ENCODE data around the gene CFL1.

Gene CFL1

DNA sequence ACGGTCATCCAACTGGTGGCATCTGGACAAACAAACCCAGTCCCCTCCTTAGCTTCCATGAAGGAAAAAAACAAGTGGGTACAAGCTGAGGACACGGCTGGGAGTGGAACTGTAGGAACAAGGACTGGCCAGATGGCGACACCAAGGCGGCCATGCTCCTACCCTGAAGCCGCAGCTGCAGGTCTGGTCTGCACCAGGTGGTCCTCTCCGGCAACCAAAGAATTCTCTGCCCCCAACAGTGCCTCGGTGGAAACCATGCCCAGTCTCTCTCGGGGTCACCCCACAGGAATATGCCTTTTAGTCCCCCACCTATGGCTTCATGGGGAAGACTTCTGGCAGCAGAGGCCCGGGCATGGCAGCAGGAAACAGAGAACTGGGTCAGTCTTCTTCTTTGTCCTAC is 48.5 kb downstream of the CFL1 start:
- H3K4me3 ChIP-seq (ENCODE audit: low read depth, low read length), result no peak overlapping the region

DNA sequence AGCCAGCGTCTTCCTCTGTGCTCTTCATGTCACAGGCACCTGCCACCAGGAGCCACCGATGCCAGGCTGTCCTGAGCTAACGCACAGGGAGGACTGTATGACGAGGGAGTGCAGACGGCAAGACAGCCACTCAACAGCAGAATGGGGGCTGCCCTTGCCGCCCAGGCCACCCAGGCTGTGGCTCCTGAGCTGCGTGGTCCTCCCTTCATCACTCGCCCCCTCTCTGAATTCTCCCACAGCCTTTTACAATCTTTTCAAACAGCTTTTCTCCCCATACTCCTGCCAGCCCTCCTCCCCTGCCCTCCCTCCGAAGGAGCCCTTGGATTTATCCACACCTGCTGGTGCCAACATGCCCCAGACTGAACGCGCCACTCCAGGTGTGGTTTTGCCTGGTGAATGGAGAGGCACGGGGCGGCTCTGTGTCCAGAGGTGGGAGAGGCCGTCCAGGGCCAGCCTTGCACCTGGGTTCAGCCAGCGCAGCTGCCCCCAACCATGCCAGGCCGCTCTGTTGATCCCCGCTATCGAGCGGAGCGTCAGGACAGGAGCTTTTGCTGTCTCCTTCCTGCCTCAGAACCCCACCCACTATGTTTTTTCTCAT is 49.1 kb downstream of the CFL1 start:
- no peak overlapping the region for H3K4me3 ChIP-seq (ENCODE audit: low read depth, low read length)

- no peak overlapping the region for H3K4me3 ChIP-seq (ENCODE audit: low read depth, low read length)
These were observed 51.0 kb downstream of the CFL1 start for GRCh38 chr11:65806979-65807378.

Measured in iPS-11a (cell line).